ENCODE measurements around the gene GLT1D1.

The GLT1D1 gene

DNA sequence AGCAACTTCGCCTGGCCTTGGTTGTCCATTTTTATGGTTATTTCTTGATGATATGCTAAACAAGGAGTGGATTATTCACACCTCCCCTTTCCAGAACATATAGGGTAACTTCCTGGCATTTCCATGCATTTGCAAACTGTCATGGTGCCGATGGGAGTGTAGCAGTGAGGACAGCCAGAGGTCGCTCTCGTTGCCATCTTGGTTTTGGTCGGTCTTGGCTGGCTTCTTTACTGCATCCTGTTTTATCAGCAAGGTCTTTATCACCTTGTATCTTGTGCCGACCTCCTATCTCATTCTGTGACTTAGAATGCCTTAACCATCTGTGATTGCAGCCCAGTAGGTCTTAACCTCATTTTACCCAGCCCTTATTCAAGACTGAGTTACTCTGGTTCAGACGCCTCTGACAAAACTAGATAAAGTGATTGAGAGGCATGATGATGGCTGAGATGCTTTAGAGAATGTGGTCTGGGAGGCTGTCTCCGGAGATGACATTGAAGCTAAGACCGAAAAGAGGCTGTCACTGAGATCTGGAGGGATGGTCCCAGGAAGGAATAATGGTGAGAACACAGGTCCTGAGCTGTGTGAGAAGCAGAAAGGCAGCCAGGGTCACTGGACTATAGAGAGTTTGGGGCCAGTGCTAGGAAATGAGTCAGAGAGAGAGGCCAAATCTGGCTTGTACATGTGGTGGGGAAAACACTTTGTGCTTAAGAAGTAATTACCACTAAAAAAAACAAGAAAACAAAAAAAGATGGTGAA lies 2.9 kb downstream of the GLT1D1 start:
- DNase-seq: no peak

GRCh38 chr12:128856791-128857078 lies 3.5 kb downstream of the GLT1D1 start:
- no peak for DNase-seq

GRCh38 chr12:128857133-128857763 lies 4.0 kb downstream of the GLT1D1 start:
- DNase-seq: no peak

GRCh38 chr12:128859311-128859710 lies 6.0 kb downstream of the GLT1D1 start:
- no peak for DNase-seq

GRCh38 chr12:128861226-128862016 lies 8.1 kb downstream of the GLT1D1 start:
- no peak for DNase-seq

DNA sequence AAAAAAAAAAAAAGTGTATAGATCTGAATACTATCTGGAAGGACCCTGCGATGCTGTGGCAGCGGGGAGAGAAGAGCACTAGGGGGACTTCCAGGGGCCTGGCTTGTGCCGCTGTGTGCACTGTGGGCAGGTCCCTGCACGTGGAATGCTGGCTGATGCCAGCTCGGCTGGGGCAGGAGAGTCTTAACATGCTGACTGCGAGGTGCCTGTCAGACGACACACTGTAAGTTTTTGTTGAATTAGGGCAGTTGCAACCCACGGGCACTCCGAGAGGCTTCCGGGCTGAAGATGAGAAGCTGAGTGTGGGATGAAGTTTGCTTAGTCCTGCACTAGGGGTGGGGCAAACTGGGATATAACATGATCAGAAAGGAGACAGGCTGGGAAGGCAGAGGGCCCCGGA lies 10.7 kb downstream of the GLT1D1 start:
- no peak for DNase-seq

- DNase-seq: no peak
Observed at GRCh38 chr12:128864516-128865186, 11.4 kb downstream of the GLT1D1 start.

DNA sequence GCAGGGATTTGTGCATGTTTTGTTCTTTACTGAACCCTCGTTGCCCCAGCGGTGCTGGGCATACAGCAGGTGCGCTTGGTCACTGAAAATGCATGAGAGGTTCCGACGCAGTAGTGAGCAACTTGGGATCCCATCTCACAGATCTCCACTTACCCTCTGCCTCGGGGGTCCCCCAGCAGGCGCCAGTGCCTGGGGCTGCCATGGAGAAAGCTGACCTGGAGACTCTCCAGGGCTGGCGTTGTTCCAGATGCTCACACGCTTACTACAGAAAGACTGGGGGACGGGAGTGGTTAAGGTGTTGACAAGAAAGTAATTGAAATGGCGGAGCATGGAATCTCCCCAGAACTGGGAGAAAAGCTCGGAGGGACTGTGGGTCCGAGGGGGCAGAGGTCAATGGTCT lies 14.2 kb downstream of the GLT1D1 start:
- DNase-seq: no peak

GRCh38 chr12:128871516-128871892 lies 18.2 kb downstream of the GLT1D1 start:
- no peak for DNase-seq

DNA sequence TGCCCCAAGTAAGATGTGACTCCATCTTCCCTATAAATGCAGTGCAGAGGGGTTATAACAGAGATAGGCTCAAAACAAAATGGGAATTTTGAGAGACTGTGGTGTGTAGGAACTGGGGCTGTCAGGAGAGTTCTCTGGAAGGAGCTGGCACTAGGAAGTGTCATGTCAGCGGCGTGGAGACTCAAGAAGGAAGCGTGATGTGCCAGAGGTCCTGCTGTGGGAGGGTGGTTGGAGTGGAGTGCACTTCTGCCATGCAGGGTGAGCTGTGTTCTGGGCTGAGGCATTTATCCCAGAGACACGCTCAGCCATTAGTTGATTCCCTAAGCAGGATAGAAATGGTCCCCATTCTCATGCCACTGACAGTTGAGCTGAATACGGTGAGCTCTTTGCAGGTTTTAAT lies 19.0 kb downstream of the GLT1D1 start:
- no peak for DNase-seq

- DNase-seq: no peak
Observed at GRCh38 chr12:128876559-128876958, 23.3 kb downstream of the GLT1D1 start.

DNA sequence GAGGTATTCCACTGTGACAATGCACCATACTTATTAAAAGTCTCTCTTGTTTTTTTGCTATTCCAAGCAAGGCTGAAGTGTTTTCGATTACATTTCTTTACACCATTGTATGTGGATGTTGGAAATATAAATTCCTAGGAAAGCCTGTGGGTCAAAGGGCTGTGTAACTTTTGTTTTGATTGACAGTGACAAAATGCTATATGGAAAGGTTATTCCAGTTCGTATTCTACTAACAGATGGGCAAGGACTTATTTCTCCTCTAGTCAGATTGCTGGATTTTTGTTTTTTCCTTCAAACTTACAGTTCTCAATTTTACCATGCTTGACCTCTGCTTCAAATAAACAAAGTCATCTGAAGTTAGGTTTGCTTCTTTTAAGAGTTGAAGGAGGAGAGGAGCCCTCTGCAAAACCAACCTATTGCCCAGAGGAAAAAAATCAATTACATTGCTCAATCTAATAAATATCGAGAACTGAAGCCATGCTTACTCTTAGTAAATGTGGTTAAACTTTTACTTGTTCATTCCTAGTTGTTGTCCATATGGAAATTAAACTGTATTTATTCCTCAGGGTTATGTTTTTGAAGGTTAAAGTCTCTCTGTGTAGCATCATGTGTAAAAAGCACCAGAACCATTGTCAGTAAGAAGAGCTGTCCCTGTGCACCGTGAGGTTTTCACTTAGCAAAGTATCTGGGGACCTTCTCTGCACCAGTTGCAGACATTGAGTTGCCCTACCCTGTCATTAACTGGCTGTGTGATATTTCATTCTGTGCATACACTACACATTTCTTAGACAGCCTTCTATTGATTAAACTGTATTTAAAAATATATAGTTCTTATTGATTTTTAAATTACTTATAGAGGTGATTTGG lies 26.9 kb downstream of the GLT1D1 start:
- DNase-seq: no peak

- DNase-seq: no peak
Observed at GRCh38 chr12:128891856-128892255, 38.6 kb downstream of the GLT1D1 start.

- DNase-seq: no peak
Observed at GRCh38 chr12:128903236-128903635, 50.0 kb downstream of the GLT1D1 start.

DNA sequence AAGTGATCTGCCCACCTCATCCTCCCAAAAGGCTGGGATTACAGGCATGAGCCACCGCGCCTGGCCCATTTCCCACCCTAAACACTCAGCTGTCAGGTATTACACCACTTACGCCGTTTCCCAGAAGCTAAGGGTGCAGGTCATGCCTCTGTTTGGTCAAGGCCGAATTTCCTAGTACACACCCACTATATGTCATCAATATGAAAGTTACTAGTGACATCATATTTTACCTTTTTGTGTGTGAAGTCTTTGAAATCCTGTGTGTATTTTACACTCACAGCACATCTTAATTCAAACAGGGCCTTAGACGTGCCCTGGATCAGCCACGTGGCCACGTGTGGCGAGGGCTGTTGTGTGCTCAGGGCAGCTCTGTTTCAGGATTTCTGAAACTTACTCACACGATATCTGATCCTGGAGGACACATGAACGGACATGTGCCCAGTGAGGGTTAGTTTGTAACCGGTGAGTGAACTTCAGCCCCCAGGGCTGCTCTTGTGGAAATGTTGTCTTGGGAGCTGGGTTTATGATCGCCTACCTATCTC lies 51.8 kb downstream of the GLT1D1 start:
- no peak for DNase-seq

DNA sequence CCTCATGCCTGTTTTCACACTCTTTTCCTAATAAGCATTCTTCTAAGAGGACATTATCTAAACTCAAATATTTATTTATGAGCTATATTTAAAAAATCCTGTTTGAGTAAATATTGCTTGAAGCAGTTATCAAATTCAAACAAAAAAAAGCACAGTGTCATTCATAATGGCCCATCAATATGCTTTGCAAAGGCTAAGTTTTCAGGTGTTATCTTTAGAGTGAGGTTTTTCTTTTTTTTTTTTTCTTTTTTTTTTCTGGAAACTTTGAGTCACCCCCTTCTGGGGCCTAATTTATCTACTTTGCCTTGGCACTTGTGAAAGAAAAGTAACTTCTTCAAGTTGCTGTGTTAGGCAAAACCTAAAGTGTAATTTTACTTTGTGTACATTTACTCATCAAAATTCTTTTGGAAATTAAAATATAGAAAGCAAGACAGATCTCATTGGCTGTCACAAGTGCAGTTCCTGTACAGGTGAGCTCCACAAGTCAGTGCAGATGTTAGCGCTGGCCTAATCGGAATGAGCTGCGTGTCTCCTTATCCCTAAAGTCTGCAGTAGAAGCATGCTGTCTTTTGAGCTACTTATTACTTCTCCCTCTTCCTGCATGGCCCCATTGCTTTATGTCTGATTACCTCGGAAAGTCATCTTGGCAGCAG lies 53.3 kb downstream of the GLT1D1 start:
- DNase-seq: no peak

DNA sequence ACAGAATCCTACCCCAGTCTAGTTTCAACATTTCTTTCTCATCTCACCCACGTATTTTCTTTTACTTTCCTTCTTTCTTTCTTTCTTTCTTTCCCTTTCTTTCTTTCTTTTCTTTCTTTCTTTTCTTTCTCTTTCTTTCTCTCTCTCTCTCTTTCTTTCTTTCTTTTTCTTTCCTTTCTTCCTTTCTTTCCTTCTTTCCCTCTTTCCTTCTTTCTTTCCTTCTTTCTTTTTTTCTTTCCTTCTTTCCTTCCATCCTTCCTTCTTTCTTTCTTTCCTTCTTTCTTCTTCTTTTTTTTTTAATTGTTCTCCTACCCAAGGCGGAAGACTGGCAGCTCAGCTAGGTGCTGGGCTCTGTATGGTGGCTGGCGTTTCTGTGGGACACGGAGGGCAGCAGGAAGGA lies 55.0 kb downstream of the GLT1D1 start:
- no peak for DNase-seq

DNA sequence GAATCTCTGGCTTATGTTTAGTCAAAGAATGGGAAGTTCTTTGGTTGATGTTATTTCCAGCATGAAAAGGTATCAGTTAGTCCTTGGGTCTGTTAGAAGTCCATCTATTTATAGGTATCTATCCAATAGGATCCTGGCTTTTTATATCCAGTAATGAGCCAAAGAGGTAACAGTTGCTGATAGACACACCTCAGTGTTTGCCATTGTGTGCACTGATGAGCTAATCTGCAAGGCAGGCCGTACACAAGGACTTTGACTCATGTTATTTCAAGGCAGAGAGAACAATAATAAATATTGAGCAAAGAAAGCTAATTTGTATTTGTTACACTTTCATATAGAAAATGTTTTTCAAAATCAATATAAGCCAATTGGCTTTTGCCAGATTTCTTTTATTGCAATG lies 56.4 kb downstream of the GLT1D1 start:
- DNase-seq: no peak

GRCh38 chr12:128910629-128911028 lies 57.4 kb downstream of the GLT1D1 start:
- DNase-seq: no peak

GRCh38 chr12:128911861-128912260 lies 58.6 kb downstream of the GLT1D1 start:
- no peak for DNase-seq

DNA sequence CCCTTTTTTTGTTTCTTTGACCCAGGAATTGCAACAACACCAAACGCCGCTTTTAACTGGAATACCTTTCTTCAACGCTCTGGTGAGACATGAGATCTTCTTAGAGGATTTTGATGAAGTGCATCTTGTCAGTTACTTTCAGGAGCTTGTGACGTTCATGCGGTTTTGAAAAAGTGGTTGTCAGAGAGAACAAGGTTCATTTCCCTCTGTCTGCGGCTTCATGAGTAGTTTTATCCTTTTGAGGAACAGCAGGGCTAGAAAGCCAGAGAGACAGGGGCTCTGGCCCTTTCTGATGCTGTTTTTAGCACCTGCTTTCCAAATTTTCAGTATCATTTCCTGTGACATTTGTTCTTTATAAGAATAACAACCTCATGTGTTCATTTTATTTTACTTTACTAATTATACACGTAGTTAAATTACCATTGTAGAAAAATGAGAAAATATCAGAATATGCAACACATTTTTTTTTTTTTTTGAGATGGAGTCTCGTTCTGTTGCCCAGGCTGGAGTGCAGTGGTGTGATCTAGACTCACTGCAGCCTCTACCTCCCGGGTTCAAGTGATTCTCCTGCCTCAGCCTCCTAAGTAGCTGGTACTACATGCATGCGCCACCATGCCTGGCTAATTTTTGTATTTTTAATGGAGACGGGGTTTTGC lies 61.8 kb downstream of the GLT1D1 start:
- DNase-seq: no peak
